Breast epithelium (tissue), 4 donors: ENCODE measurements around the gene TBC1D20. TPM values are rescaled to one million over a fixed set of nuclear protein-coding genes. Genes with fewer than 3 reads are reported as not detected.

ENCODE experiments used
- DNase-seq, 2 donors: peaks; one replicate each; pipeline ENCODE4 v3.0.0-alpha.2; 2019; ENCODE audit warnings: low spot score in 2 of 2
- H3K27ac ChIP-seq, 2 donors: fragments of 200-600 bp; sonication (generic) in 1 of 2; one replicate each; pipeline ENCODE4 v1.5.1; 2016 to 2019; ENCODE audit warnings: mild to moderate bottlenecking in 1 of 2
- H3K27me3 ChIP-seq, 2 donors: fragments of 200-600 bp; sonication (generic) in 1 of 2; one replicate each; pipeline versions ENCODE4 v1.5.1 to v1.6.0; 2017 to 2019; ENCODE audit warnings: control low read depth in 1 of 2, mild to moderate bottlenecking in 1 of 2
- H3K36me3 ChIP-seq: fragments of 200-600 bp; one replicate; pipeline ENCODE4 v1.5.1; 2019
- H3K4me1 ChIP-seq, 2 donors: fragments of 200-600 bp; sonication (generic); one replicate each; pipeline ENCODE4 v1.5.1; 2016 to 2019; ENCODE audit warnings: control low read depth in 1 of 2
- H3K4me3 ChIP-seq, 3 donors: fragments of 200-600 bp; sonication (generic); 1 replicate in 2 of 3; 2 replicates in 1 of 3; pipeline ENCODE4 v1.5.1; 2016 to 2019; ENCODE audit warnings: mild to moderate bottlenecking in 3 of 3, moderate library complexity in 2 of 3
- H3K9me3 ChIP-seq, 2 donors: fragments of 200-600 bp; sonication (generic) in 1 of 2; one replicate each; pipeline ENCODE4 v1.5.1; 2016 to 2019; ENCODE audit warnings: control low read depth in 1 of 2
- POLR2A ChIP-seq: fragments of 450-650 bp; IDR thresholded peaks from one replicate; pipeline ENCODE4 v1.6.1; 2016; ENCODE audit warnings: antibody characterized with exemption, mild to moderate bottlenecking, moderate library complexity
- POLR2AphosphoS5 ChIP-seq, 3 donors: sonication (generic); formaldehyde crosslinking; IDR thresholded peaks; one replicate each; pipeline ENCODE4 v1.6.1; 2017; ENCODE audit warnings: antibody characterized with exemption in 3 of 3
- intact Hi-C: fragments of 100-400 bp; cut with DNase I; formaldehyde crosslinking; loops from one replicate; pipeline ENCODE4 v1.15.1; 2023; ENCODE audit warnings: low total_unique reads
- total RNA-seq, 3 donors: library from RNA; depleted of rRNA; stranded (reverse); fragments of >200 nt; gene quantifications; one replicate each; pipeline ENCODE4 v1.1.0, GENCODE V29; 2016
- TF ChIP-seq, protein P1 (sequence below), 3 donors: fragments of 450-650 bp; IDR thresholded peaks; one replicate each; pipeline ENCODE4 v1.5.1; 2016 to 2017; ENCODE audit warnings: antibody characterized with exemption in 3 of 3, mild to moderate bottlenecking in 3 of 3, moderate library complexity in 3 of 3

The TBC1D20 gene
- total RNA-seq, 3 donors from 2014 or later = 37.7 to 56.6 (median 42.3) TPM

DNA sequence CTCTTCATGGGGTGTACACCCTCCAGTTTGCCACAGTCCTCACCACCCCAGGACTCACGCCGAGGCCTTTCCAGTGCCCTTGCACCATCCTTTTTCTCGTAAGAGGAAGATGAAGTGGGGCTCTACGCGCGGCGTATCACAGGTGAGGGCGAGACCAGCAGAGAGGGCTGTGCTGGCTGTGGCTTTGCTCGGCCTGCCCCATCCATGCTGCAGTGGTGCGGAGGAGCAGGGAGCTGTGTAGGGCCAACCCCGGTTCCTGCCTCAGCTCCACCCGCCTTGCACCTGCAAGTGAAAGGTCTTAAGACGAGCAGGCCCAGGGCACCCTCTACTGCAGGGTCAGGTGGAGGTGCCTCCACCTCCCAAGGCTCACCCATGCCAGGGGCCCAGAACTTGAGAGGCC is 30.1 kb downstream of the TBC1D20 start:
- Histone ChIP-seq H3K27me3 (no peaks in the 10 kb centered on the region), H3K9me3 (no peaks in the 10 kb centered on the region), H3K4me1 (no peaks in the 10 kb centered on the region), H3K27ac (no peak overlapping the region), H3K4me3 (no peak overlapping the region), H3K36me3 (no peaks in the 10 kb centered on the region)
- intact Hi-C loops = no loop called here
- TF ChIP-seq POLR2A = no peak
- TF ChIP-seq POLR2AphosphoS5 (IDR thresholded peaks at IDR 0.05) = no peak
- TF ChIP-seq, protein P1, sequence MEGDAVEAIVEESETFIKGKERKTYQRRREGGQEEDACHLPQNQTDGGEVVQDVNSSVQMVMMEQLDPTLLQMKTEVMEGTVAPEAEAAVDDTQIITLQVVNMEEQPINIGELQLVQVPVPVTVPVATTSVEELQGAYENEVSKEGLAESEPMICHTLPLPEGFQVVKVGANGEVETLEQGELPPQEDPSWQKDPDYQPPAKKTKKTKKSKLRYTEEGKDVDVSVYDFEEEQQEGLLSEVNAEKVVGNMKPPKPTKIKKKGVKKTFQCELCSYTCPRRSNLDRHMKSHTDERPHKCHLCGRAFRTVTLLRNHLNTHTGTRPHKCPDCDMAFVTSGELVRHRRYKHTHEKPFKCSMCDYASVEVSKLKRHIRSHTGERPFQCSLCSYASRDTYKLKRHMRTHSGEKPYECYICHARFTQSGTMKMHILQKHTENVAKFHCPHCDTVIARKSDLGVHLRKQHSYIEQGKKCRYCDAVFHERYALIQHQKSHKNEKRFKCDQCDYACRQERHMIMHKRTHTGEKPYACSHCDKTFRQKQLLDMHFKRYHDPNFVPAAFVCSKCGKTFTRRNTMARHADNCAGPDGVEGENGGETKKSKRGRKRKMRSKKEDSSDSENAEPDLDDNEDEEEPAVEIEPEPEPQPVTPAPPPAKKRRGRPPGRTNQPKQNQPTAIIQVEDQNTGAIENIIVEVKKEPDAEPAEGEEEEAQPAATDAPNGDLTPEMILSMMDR (IDR thresholded peaks at IDR 0.05) = no peak
- DNase-seq = no peak

DNA sequence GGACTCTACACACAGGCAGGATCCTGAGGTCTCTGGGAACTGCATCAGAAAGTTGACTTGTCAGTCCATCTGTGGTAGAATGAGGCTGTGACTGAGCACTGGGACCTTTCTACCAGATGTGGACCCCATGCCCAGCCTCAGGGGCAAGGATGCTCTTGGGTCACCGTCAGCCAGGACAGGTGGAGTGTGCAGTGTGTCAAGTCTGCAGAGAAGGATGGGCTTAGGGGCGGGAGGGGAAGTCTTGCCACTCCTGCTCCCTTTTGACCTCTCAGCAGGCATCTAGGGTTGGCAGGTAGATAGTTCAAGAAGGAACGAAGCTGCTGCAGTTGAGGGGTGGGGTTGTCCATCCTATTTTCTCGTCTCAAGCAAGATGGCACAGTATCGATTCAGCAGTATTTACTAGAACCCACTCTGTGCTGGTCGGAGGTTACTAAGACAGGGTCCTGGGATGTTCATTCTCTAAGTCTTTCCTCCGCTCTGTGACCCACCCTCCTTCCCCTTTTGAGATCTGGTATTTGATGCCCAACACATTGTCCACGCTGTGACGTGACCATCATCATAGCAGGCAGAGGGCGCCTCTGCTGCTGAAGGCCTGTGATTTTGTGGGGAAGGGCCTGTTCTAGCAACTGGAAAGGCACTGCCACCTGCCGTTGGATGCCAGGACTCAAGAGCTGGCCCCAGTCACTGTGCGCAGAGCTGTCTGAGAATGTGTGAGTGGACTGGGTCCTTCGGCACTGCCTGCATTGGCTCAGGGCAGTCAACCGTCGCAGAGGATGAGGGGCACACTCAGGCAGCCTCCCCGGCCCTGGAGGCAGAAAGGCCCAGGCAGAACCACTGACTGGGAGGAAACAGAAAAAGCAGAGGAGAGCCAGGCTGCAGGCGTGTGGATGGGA is 31.1 kb downstream of the TBC1D20 start:
- DNase-seq = peak; percentile 36 to 66
- Histone ChIP-seq H3K36me3 (no peaks in the 10 kb centered on the region), H3K9me3 (no peaks in the 10 kb centered on the region), H3K27me3 (no peaks in the 10 kb centered on the region), H3K27ac (peak overlapping the region in 1 of 2 donors; percentile 3), H3K4me3 (no peak overlapping the region), H3K4me1 (no peaks in the 10 kb centered on the region)
- intact Hi-C loops = no loop called here
- TF ChIP-seq, protein P1 (IDR thresholded peaks at IDR 0.05) = peak in 2 of 3 donors; percentile 56 to 63
- TF ChIP-seq POLR2A = no peak

DNA sequence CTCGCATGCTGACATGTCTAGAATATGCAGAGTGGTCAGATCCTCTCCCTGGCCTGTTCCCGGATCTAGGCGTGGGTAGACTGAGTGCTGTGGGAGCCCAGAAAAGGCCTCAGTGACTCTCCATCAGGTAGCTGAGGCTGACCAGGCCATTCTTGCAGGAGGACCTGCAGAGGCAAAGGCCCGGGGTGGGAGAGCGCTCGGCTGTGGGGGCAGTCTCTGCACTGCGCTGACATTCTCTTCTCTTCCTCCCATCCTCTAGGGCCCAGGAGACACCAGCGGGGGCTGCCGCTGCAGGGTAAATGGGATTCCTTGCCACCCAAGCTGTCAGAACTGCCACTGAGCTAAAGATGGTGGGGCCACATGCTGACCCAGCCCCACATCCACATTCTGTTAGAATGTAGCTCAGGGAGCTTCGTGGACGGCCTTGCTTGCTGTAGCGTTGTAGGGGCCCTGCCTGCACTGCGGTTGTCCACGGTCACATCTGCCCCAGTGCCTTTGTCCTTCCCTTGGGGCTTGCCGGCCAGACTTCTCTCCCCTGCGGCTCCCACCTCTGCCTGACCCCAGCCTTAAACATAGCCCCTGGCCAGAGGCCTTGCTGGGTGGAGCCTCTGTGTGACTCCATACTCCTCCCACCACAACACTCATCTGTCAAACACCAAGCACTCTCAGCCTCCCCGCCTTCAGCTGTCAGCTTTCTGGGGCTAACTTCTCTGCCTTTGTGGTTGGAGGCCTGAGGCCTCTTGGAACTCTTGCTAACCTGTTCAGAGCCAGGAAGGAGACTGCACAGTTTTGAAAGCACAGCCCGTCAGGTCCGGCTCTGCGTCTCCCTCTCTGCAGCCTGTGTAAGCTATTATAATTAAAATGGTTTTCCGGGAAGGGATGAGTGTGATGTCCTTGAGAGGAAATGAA is 32.0 kb downstream of the TBC1D20 start:
- intact Hi-C loops = no loop called here
- TF ChIP-seq POLR2AphosphoS5 (IDR thresholded peaks at IDR 0.05) = no peak
- no peak for TF ChIP-seq POLR2A
- TF ChIP-seq, protein P1 (IDR thresholded peaks at IDR 0.05) = no peak
- Histone ChIP-seq H3K4me1 (no peaks in the 10 kb centered on the region), H3K36me3 (no peaks in the 10 kb centered on the region), H3K27me3 (no peaks in the 10 kb centered on the region), H3K27ac (no peak overlapping the region), H3K4me3 (no peak overlapping the region), H3K9me3 (no peaks in the 10 kb centered on the region)
- no peak for DNase-seq

DNA sequence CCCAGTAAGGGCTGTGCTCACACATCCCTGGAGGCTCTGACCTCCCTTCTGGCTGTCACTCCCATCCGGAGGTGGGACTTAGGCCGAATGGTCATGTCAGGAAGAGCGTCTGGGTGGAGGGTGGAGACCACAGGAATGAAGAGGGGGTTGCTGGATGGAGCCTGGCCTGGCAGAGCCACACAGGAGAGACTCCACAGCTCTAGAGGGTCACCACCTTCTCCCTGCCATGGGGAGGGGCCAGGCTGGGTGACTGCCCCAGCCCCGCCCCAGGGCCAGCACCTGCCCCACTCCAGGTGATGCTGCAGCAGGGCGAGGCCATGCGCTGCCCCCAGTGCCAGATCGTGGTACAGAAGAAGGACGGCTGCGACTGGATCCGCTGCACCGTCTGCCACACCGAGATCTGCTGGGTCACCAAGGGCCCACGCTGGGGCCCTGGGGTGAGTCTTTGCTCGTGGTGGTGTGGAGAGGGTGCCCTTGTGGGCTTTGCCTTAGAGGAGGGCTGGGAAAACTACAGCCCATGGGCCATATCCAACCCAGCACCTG is 33.6 kb downstream of the TBC1D20 start:
- H3K36me3 ChIP-seq = no peaks in the 10 kb centered on the region
- no peaks in the 10 kb centered on the region for H3K27me3 ChIP-seq
- intact Hi-C loops = loop anchor here (1.0 kb wide), 1 partner anchor 44 kb away; no protein-coding TSS in a partner anchor

More for the DNA sequence above, 33.6 kb downstream of the TBC1D20 start:
- H3K4me3 ChIP-seq = no peak overlapping the region
- TF ChIP-seq POLR2AphosphoS5 (IDR thresholded peaks at IDR 0.05) (no peak), POLR2A (no peak)
- TF ChIP-seq, protein P1 (IDR thresholded peaks at IDR 0.05) = no peak
- H3K9me3 ChIP-seq = no peaks in the 10 kb centered on the region
- no peak for DNase-seq
- H3K27ac ChIP-seq = no peak overlapping the region
- no peaks in the 10 kb centered on the region for H3K4me1 ChIP-seq
